ENCODE measurements around the gene AGAP1. TPM values are rescaled to one million over a fixed set of nuclear protein-coding genes. Genes with fewer than 3 reads are reported as not detected.

AGAP1 gene
- polyA plus RNA-seq, 4 donors: 9.8 to 19.2 (median 15.5) TPM

- H3K4me3 ChIP-seq (ENCODE audit: low read depth in 1 of 3, low read length in 3 of 3): no peak overlapping the region
- 12 to 69% (median 38%) methylated on average over 4 to 5 of the region's 5 CpGs for WGBS, 3 donors
- peaks cover 13 to 27% (median 15%) of the 10 kb centered on the region in 3 donors for H3K4me1 ChIP-seq (ENCODE audit: control insufficient read depth in 3 of 3, insufficient read depth in 2 of 3, low read depth in 1 of 3, low read length in 2 of 3)
- H3K9me3 ChIP-seq (ENCODE audit: control insufficient read depth in 2 of 2, insufficient read depth in 1 of 2, low read depth in 1 of 2, low read length in 1 of 2): no peaks in the 10 kb centered on the region
- peak overlapping the region in 2 of 3 donors; percentile 11 to 44 for H3K27ac ChIP-seq (ENCODE audit: low read depth in 1 of 3, low read length in 2 of 3)
- peaks cover 0 to 2% (median 0%) of the 10 kb centered on the region in 3 donors for H3K36me3 ChIP-seq (ENCODE audit: control insufficient read depth in 3 of 3, insufficient read depth in 2 of 3, low read depth in 1 of 3, low read length in 3 of 3)
- DNase-seq (peak; percentile 57 to 88), FAIRE-seq (peak; percentile 67)
- H3K27me3 ChIP-seq (ENCODE audit: control insufficient read depth in 3 of 3, insufficient read depth in 3 of 3, low read length in 3 of 3): no peaks in the 10 kb centered on the region
Observed at GRCh38 chr2:235541016-235541415, 47.2 kb downstream of the AGAP1 start.

DNA sequence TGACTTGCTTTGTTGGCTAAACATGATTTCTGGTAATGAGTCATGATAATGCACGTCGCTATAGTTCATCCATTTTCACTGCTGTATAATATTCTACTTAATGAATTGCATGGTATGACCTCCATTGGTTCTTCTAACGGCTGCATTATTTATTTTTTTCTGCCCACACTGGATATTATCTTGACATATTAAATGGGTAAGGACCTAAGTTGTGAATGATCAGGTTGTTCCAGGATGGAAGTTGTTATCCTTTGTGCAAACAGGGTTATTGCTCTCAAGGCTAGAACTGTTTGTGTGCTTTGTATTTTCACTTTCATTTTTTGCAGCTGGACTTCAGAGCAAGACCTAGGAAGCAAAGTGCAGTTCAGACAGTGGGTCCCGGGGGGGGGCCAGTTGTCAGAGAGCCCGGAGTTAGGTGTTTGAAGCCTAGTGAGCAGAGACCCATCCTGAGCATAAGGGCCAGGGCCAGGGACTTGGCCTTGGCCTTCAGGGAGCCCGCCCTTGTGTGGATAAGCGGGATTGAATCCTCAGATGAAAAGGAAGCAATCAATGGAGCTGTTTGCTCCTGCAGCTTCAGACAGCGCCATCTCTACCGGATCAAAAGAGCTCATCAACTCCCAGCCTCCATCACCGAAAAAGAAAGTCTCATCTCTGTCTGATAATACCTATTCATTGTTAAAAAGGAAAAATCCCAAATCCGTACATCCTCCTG is 48.2 kb downstream of the AGAP1 start:
- peak overlapping the region; percentile 47 to 85 (median 76) for H3K27ac ChIP-seq (ENCODE audit: low read depth in 1 of 3, low read length in 2 of 3)
- H3K36me3 ChIP-seq (ENCODE audit: control insufficient read depth in 3 of 3, insufficient read depth in 2 of 3, low read depth in 1 of 3, low read length in 3 of 3): peaks cover 0 to 2% (median 0%) of the 10 kb centered on the region in 3 donors
- 22 to 64% (median 37%) methylated on average over 11 of the region's 11 CpGs for WGBS, 3 donors
- DNase-seq (peak; percentile 80 to 92), FAIRE-seq (no peak)
- H3K4me1 ChIP-seq (ENCODE audit: control insufficient read depth in 3 of 3, insufficient read depth in 2 of 3, low read depth in 1 of 3, low read length in 2 of 3): peaks cover 13 to 27% (median 15%) of the 10 kb centered on the region in 3 donors
- H3K27me3 ChIP-seq (ENCODE audit: control insufficient read depth in 3 of 3, insufficient read depth in 3 of 3, low read length in 3 of 3): no peaks in the 10 kb centered on the region
- no peak overlapping the region for H3K4me3 ChIP-seq (ENCODE audit: low read depth in 1 of 3, low read length in 3 of 3)
- H3K9me3 ChIP-seq (ENCODE audit: control insufficient read depth in 2 of 2, insufficient read depth in 1 of 2, low read depth in 1 of 2, low read length in 1 of 2): no peaks in the 10 kb centered on the region

- H3K27me3 ChIP-seq (ENCODE audit: control insufficient read depth in 3 of 3, insufficient read depth in 3 of 3, low read length in 3 of 3): no peaks in the 10 kb centered on the region
- peak overlapping the region; percentile 6 to 71 (median 38) for H3K27ac ChIP-seq (ENCODE audit: low read depth in 1 of 3, low read length in 2 of 3)
- FAIRE-seq: no peak
- H3K9me3 ChIP-seq (ENCODE audit: control insufficient read depth in 2 of 2, insufficient read depth in 1 of 2, low read depth in 1 of 2, low read length in 1 of 2): no peaks in the 10 kb centered on the region
- H3K4me1 ChIP-seq (ENCODE audit: control insufficient read depth in 3 of 3, insufficient read depth in 2 of 3, low read depth in 1 of 3, low read length in 2 of 3): peaks cover 13 to 27% (median 13%) of the 10 kb centered on the region in 3 donors
- peak; percentile 55 to 65 for DNase-seq
- H3K4me3 ChIP-seq (ENCODE audit: low read depth in 1 of 3, low read length in 3 of 3): no peak overlapping the region
- peaks cover 0 to 2% (median 0%) of the 10 kb centered on the region in 3 donors for H3K36me3 ChIP-seq (ENCODE audit: control insufficient read depth in 3 of 3, insufficient read depth in 2 of 3, low read depth in 1 of 3, low read length in 3 of 3)
- 13 to 42% (median 30%) methylated on average over 6 to 10 of the region's 10 CpGs for WGBS, 3 donors
Observed at GRCh38 chr2:235542733-235543127, 48.9 kb downstream of the AGAP1 start.

DNA sequence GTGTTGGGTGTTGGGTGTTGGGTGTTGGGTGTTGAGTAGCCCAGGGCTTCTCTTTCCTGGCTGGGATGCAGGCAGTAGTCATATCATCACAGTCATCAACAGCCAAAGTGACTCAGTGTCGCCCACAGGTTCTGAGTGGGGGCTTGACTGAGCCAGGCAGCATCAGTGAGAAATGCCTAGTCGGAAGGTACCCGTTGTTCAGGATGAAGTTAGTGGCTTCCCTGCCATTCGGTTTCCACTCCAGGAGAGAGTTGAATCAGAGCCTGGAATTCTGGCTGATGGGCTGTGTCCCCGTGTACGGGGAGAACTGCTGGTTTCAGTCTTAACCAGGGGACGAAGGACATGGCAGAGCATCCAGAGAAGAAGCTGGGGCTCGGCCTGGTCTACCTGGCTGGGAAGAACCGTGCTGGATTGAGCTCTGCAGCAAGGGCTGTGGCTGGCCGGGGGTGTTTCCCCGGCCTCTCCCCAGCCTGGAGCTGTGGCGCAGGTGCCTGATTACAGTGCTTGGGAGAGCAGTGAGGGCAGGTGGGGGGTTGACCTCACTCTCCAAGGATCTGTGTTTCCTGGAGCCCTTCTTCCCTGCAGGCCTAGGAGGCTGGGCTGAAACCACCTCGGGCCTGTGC is 49.4 kb downstream of the AGAP1 start:
- Histone ChIP-seq H3K36me3 (ENCODE audit: control insufficient read depth in 3 of 3, insufficient read depth in 2 of 3, low read depth in 1 of 3, low read length in 3 of 3) (peaks cover 0 to 2% (median 0%) of the 10 kb centered on the region in 3 donors), H3K27me3 (ENCODE audit: control insufficient read depth in 3 of 3, insufficient read depth in 3 of 3, low read length in 3 of 3) (no peaks in the 10 kb centered on the region), H3K4me1 (ENCODE audit: control insufficient read depth in 3 of 3, insufficient read depth in 2 of 3, low read depth in 1 of 3, low read length in 2 of 3) (peaks cover 13 to 27% (median 13%) of the 10 kb centered on the region in 3 donors), H3K27ac (ENCODE audit: low read depth in 1 of 3, low read length in 2 of 3) (peak overlapping the region; percentile 32 to 47 (median 46)), H3K9me3 (ENCODE audit: control insufficient read depth in 2 of 2, insufficient read depth in 1 of 2, low read depth in 1 of 2, low read length in 1 of 2) (no peaks in the 10 kb centered on the region), H3K4me3 (ENCODE audit: low read depth in 1 of 3, low read length in 3 of 3) (no peak overlapping the region)
- DNase-seq: peak; percentile 29 to 63
- WGBS, 3 donors: 18 to 57% (median 32%) methylated on average over 13 of the region's 13 CpGs
- no peak for FAIRE-seq

GRCh38 chr2:235543851-235544688 is 50.2 kb downstream of the AGAP1 start:
- peaks cover 0 to 2% (median 0%) of the 10 kb centered on the region in 3 donors for H3K36me3 ChIP-seq (ENCODE audit: control insufficient read depth in 3 of 3, insufficient read depth in 2 of 3, low read depth in 1 of 3, low read length in 3 of 3)
- H3K4me1 ChIP-seq (ENCODE audit: control insufficient read depth in 3 of 3, insufficient read depth in 2 of 3, low read depth in 1 of 3, low read length in 2 of 3): peaks cover 10 to 24% (median 13%) of the 10 kb centered on the region in 3 donors
- no peak for DNase-seq
- H3K27me3 ChIP-seq (ENCODE audit: control insufficient read depth in 3 of 3, insufficient read depth in 3 of 3, low read length in 3 of 3): no peaks in the 10 kb centered on the region
- no peaks in the 10 kb centered on the region for H3K9me3 ChIP-seq (ENCODE audit: control insufficient read depth in 2 of 2, insufficient read depth in 1 of 2, low read depth in 1 of 2, low read length in 1 of 2)
- 77 to 90% (median 82%) methylated on average over 25 of the region's 25 CpGs for WGBS, 3 donors
- peak overlapping the region in 2 of 3 donors; percentile 46 to 47 for H3K27ac ChIP-seq (ENCODE audit: low read depth in 1 of 3, low read length in 2 of 3)
- FAIRE-seq: no peak
- no peak overlapping the region for H3K4me3 ChIP-seq (ENCODE audit: low read depth in 1 of 3, low read length in 3 of 3)

DNA sequence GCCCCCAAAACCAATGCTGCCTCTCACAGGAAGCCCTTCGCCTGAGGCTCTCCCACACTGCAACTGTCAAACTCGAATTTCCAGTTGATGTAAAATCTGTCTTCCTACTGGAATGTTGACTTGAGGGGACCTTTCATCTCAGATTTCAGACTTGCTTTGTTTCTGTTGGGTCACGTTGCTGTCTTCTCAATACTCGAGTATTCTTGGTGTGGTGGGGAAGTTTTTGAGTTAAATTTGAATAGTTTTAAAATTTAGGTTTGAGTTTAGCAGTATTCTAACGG is 50.8 kb downstream of the AGAP1 start:
- 66 to 83% (median 76%) methylated on average over 5 of the region's 5 CpGs for WGBS, 3 donors
- Histone ChIP-seq H3K4me3 (ENCODE audit: low read depth in 1 of 3, low read length in 3 of 3) (no peak overlapping the region), H3K27me3 (ENCODE audit: control insufficient read depth in 3 of 3, insufficient read depth in 3 of 3, low read length in 3 of 3) (no peaks in the 10 kb centered on the region), H3K36me3 (ENCODE audit: control insufficient read depth in 3 of 3, insufficient read depth in 2 of 3, low read depth in 1 of 3, low read length in 3 of 3) (peaks cover 0 to 2% (median 0%) of the 10 kb centered on the region in 3 donors), H3K4me1 (ENCODE audit: control insufficient read depth in 3 of 3, insufficient read depth in 2 of 3, low read depth in 1 of 3, low read length in 2 of 3) (peaks cover 5 to 20% (median 13%) of the 10 kb centered on the region in 3 donors), H3K9me3 (ENCODE audit: control insufficient read depth in 2 of 2, insufficient read depth in 1 of 2, low read depth in 1 of 2, low read length in 1 of 2) (no peaks in the 10 kb centered on the region), H3K27ac (ENCODE audit: low read depth in 1 of 3, low read length in 2 of 3) (no peak overlapping the region)
- DNase-seq (no peak), FAIRE-seq (no peak)

DNA sequence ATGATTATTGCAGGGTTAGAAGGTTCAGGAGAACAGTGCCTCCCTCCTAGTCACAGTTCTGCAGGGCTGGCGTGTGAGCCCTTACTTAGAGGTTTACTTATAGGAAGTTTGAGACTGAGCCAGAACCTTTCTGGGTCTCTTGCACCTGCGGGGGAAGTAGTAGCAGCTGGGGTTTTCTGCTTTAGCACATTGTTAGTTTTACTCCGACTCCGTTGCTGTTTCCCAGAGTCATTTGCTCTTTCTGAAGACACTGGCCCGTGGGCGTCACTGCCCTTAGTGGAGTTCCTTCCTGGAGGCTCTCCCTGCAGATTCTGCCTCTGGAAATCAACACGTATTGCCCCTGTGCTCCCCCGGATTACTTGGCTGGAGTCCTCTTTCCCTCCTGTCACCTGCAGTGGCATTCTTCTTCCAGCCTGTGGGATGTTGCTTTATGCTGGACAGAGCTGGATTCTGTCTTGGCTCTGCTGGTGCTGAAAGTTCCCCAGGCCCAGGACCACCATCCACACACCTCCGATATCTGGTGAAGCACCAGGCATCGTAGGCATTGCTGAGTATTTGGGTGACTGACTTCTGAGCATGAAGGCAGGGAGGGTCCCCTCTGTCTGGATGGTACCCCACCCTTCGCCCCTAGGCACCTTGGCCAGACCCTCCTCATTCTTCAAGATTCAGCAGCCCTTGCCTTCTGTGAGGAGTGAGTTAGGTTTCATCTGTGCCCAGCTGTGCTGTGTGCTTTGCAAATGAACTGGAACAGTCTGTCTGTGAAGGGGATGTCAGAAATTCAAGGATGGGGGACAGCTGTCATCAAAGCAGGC is 51.7 kb downstream of the AGAP1 start:
- DNase-seq (no peak), FAIRE-seq (no peak)
- Histone ChIP-seq H3K9me3 (ENCODE audit: control insufficient read depth in 2 of 2, insufficient read depth in 1 of 2, low read depth in 1 of 2, low read length in 1 of 2) (no peaks in the 10 kb centered on the region), H3K36me3 (ENCODE audit: control insufficient read depth in 3 of 3, insufficient read depth in 2 of 3, low read depth in 1 of 3, low read length in 3 of 3) (peaks cover 0 to 7% (median 0%) of the 10 kb centered on the region in 3 donors), H3K27me3 (ENCODE audit: control insufficient read depth in 3 of 3, insufficient read depth in 3 of 3, low read length in 3 of 3) (no peaks in the 10 kb centered on the region), H3K4me3 (ENCODE audit: low read depth in 1 of 3, low read length in 3 of 3) (no peak overlapping the region), H3K27ac (ENCODE audit: low read depth in 1 of 3, low read length in 2 of 3) (no peak overlapping the region), H3K4me1 (ENCODE audit: control insufficient read depth in 3 of 3, insufficient read depth in 2 of 3, low read depth in 1 of 3, low read length in 2 of 3) (peaks cover 2 to 19% (median 9%) of the 10 kb centered on the region in 3 donors)
- WGBS, 3 donors: 45 to 64% (median 48%) methylated on average over 11 of the region's 11 CpGs

DNA sequence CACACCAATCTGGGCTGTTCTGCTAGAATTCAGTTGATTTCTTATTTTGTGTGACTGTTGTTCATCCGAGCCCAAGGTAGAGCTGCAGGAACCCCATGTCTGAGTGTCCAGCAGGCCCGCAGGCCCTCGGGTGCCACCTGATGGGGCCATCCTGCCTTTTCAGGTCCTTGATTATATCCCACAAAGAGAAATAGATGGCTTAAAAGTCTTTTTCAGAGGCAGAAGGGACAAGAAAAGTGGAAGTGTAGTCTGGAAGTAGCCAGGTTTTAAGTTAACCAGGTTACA is 52.2 kb downstream of the AGAP1 start:
- H3K4me1 ChIP-seq (ENCODE audit: control insufficient read depth in 3 of 3, insufficient read depth in 2 of 3, low read depth in 1 of 3, low read length in 2 of 3): peaks cover 0 to 15% (median 7%) of the 10 kb centered on the region in 3 donors
- H3K27ac ChIP-seq (ENCODE audit: low read depth in 1 of 3, low read length in 2 of 3): no peak overlapping the region
- H3K27me3 ChIP-seq (ENCODE audit: control insufficient read depth in 3 of 3, insufficient read depth in 3 of 3, low read length in 3 of 3): no peaks in the 10 kb centered on the region
- no peak overlapping the region for H3K4me3 ChIP-seq (ENCODE audit: low read depth in 1 of 3, low read length in 3 of 3)
- H3K9me3 ChIP-seq (ENCODE audit: control insufficient read depth in 2 of 2, insufficient read depth in 1 of 2, low read depth in 1 of 2, low read length in 1 of 2): no peaks in the 10 kb centered on the region
- 75 to 88% (median 78%) methylated on average over 3 of the region's 3 CpGs for WGBS, 3 donors
- FAIRE-seq: no peak
- peaks cover 0 to 7% (median 0%) of the 10 kb centered on the region in 3 donors for H3K36me3 ChIP-seq (ENCODE audit: control insufficient read depth in 3 of 3, insufficient read depth in 2 of 3, low read depth in 1 of 3, low read length in 3 of 3)
- DNase-seq: no peak
